ENCODE measurements around the gene RHOB. TPM values are rescaled to one million over a fixed set of nuclear protein-coding genes. Genes with fewer than 3 reads are reported as not detected.

Gene RHOB
- total and polyA plus RNA-seq, 2 of the 13 experiments (the other 11 are each of a cell fraction or from before 2014, with no cell fraction given) = 192 to 268 TPM

- intact Hi-C loops (cut with micrococcal nuclease; ENCODE audit: unreplicated experiment) (no loop called here), in situ Hi-C loops (cut with HindIII; ENCODE audit: extremely low pct_ligation_motif_present, low pct_unique_long_range_greater_than_20kb) (no loop called here)
- WGBS (ENCODE audit: low lambda C conversion rate) = 48% methylated on average over 5 of the region's 5 CpGs
- BruUV-seq (replicated peaks) = no TSS peak
- no peak overlapping the region for H3K27ac ChIP-seq (ENCODE audit: extremely low read length, insufficient read depth, low read length)
- H3K79me2 ChIP-seq (ENCODE audit: insufficient read depth, low read length) = no peaks in the 10 kb centered on the region
- no peak overlapping the region for H3K9ac ChIP-seq (ENCODE audit: insufficient read depth, low read depth, low read length)
- ChIA-PET POLR2A (interaction anchor here (2.4 kb wide), 1 partner anchor 43 kb away, joined by 8 read pairs; the partner anchor contains the start of gene RHOB), CTCF (ENCODE audit: low intra/inter-chr PET ratio, low total read pairs) (no interaction called here)
- ATAC-seq = no peak
- H3K4me2 ChIP-seq (ENCODE audit: low read depth, low read length) = no peak overlapping the region
- TF ChIP-seq ETV6 (CRISPR knock-in tag; conservative IDR thresholded peaks at IDR 0.05) = no peak
- peaks cover 8% of the 10 kb centered on the region for H3K9me3 ChIP-seq (ENCODE audit: low read length)
- no peaks in the 10 kb centered on the region for H4K20me1 ChIP-seq (ENCODE audit: insufficient read depth, low read length)
- DNase-seq (ENCODE audit: low spot score) = no peak
- peaks cover 16% of the 10 kb centered on the region for H3K4me1 ChIP-seq (ENCODE audit: insufficient read depth, low read length)
- no peak overlapping the region for H2AFZ ChIP-seq (ENCODE audit: low read length)
- peaks cover 2 to 25% of the 10 kb centered on the region in 2 experiments; a peak in 4 of 5 replicates for H3K27me3 ChIP-seq (ENCODE audit: control insufficient read depth in 1 of 2, insufficient read depth in 2 of 2, low read length in 2 of 2)
- no peak for FAIRE-seq
- H3K36me3 ChIP-seq (replicated peaks in 1 of 2; ENCODE audit: control insufficient read depth in 1 of 2, insufficient read depth in 2 of 2, low read length in 2 of 2) = no peaks in the 10 kb centered on the region
- H3K4me3 ChIP-seq (replicated peaks in 1 of 3; ENCODE audit: insufficient read depth in 1 of 3, low read depth in 2 of 3, low read length in 3 of 3) = no peak overlapping the region
Observed at GRCh38 chr2:20403774-20404312, 43.0 kb upstream of the RHOB start.

- DNase-seq (ENCODE audit: low spot score) (no peak), ATAC-seq (no peak), FAIRE-seq (peak; percentile 34)
- Histone ChIP-seq H3K4me2 (ENCODE audit: low read depth, low read length) (no peak overlapping the region), H4K20me1 (ENCODE audit: insufficient read depth, low read length) (no peaks in the 10 kb centered on the region), H3K9ac (ENCODE audit: insufficient read depth, low read depth, low read length) (no peak overlapping the region), H3K36me3 (replicated peaks in 1 of 2; ENCODE audit: control insufficient read depth in 1 of 2, insufficient read depth in 2 of 2, low read length in 2 of 2) (no peaks in the 10 kb centered on the region), H2AFZ (ENCODE audit: low read length) (no peak overlapping the region), H3K4me3 (replicated peaks in 1 of 3; ENCODE audit: insufficient read depth in 1 of 3, low read depth in 2 of 3, low read length in 3 of 3) (no peak overlapping the region), H3K27ac (ENCODE audit: extremely low read length, insufficient read depth, low read length) (no peak overlapping the region), H3K79me2 (ENCODE audit: insufficient read depth, low read length) (no peaks in the 10 kb centered on the region), H3K9me3 (ENCODE audit: low read length) (peaks cover 19% of the 10 kb centered on the region), H3K27me3 (ENCODE audit: control insufficient read depth in 1 of 2, insufficient read depth in 2 of 2, low read length in 2 of 2) (peaks cover 0 to 14% of the 10 kb centered on the region in 2 experiments; a peak in 3 of 5 replicates), H3K4me1 (ENCODE audit: insufficient read depth, low read length) (peaks cover 16% of the 10 kb centered on the region)
- TF ChIP-seq FLYWCH1 (CRISPR knock-in tag; IDR thresholded peaks at IDR 0.05) = no peak
- TF ChIP-seq FOXP1 (IDR thresholded peaks at IDR 0.05) = no peak
- TF ChIP-seq FOXP1 (CRISPR knock-in tag; IDR thresholded peaks at IDR 0.05) = peak; percentile 60
- TF ChIP-seq HNF4A (CRISPR knock-in tag; IDR thresholded peaks at IDR 0.05) = 0 out of 2 replicates have a peak, but pooled peaks have one; percentile 16
- POLR2A ChIA-PET = interaction anchor here (0.9 to 1.1 kb wide), 2 partner anchors 34 to 244 kb away, joined by 3 to 4 read pairs; no protein-coding TSS in a partner anchor
- CTCF ChIA-PET (ENCODE audit: low intra/inter-chr PET ratio, low total read pairs) = no interaction called here
- no TSS peak for BruUV-seq (replicated peaks)
- WGBS (ENCODE audit: low lambda C conversion rate) = 25% methylated on average over 2 of the region's 2 CpGs
- intact Hi-C loops (cut with micrococcal nuclease; ENCODE audit: unreplicated experiment) = no loop called here
- in situ Hi-C loops (cut with HindIII; ENCODE audit: extremely low pct_ligation_motif_present, low pct_unique_long_range_greater_than_20kb) = no loop called here
Observed at GRCh38 chr2:20404950-20405349, 41.9 kb upstream of the RHOB start.
